Common myeloid progenitor, CD34-positive (primary cell): ENCODE measurements around the gene KCNMB2. TPM values are rescaled to one million over a fixed set of nuclear protein-coding genes. Genes with fewer than 3 reads are reported as not detected.

Experiments used
- CTCF ChIA-PET: fragments of 350-600 bp; sonication (Branson Sonifier 250); formaldehyde crosslinking; loops from one replicate; lab custom pipeline; 2021; ENCODE audit warnings: antibody characterized with exemption; lab: Charles Lee
- POLR2A ChIA-PET: fragments of 350-600 bp; sonication (Branson Sonifier 250); formaldehyde crosslinking; loops from one replicate; lab custom pipeline; 2021; ENCODE audit warnings: antibody characterized with exemption; lab: Charles Lee
- DNase-seq, 3 donors: peaks; one replicate each; pipeline versions ENCODE4 v3.0.0 to v3.0.0-alpha.2; 2013
- H3K27ac ChIP-seq, 2 experiments: 1 replicate in 1 of 2; 2 replicates in 1 of 2; pipeline ENCODE4 v1.7.0; 2013; ENCODE audit warnings: inconsistent platforms in 2 of 2, low read length in 2 of 2, mild to moderate bottlenecking in 2 of 2, low read depth in 1 of 2, moderate library complexity in 1 of 2; ENCODE audit not compliant: severe bottlenecking in 2 of 2, insufficient read depth in 1 of 2, poor library complexity in 1 of 2
- H3K27me3 ChIP-seq, 5 experiments: replicated peaks in 2 of 5; 1 replicate in 3 of 5; 2 replicates in 2 of 5; pipeline versions ENCODE4 v1.6.1 to v1.7.0; 2013; ENCODE audit warnings: low read length in 4 of 5, mild to moderate bottlenecking in 2 of 5, moderate library complexity in 2 of 5, inconsistent platforms in 1 of 5; ENCODE audit not compliant: insufficient read depth in 5 of 5, control insufficient read depth in 4 of 5
- H3K36me3 ChIP-seq, 4 experiments: 1 replicate in 2 of 4; 2 replicates in 2 of 4; pipeline versions ENCODE4 v1.6.1 to v1.7.0; 2013; ENCODE audit warnings: low read length in 3 of 4, control low read depth in 1 of 4, mild to moderate bottlenecking in 1 of 4; ENCODE audit not compliant: control insufficient read depth in 4 of 4, insufficient read depth in 4 of 4
- H3K4me1 ChIP-seq, 4 experiments: 1 replicate in 3 of 4; 2 replicates in 1 of 4; pipeline versions ENCODE4 v1.6.1 to v1.7.1; 2013; ENCODE audit warnings: low read length in 3 of 4, mild to moderate bottlenecking in 3 of 4, control low read depth in 1 of 4, inconsistent platforms in 1 of 4, moderate library complexity in 1 of 4; ENCODE audit not compliant: control insufficient read depth in 4 of 4, insufficient read depth in 4 of 4; ENCODE audit errors: control extremely low read depth in 1 of 4
- H3K4me3 ChIP-seq, 7 experiments: 1 replicate in 4 of 7; 2 replicates in 3 of 7; pipeline versions ENCODE4 v1.5.1 to v1.7.0; 2013; ENCODE audit warnings: mild to moderate bottlenecking in 7 of 7, low read length in 6 of 7, moderate library complexity in 6 of 7, inconsistent platforms in 2 of 7, low read depth in 2 of 7, control low read depth in 1 of 7; ENCODE audit not compliant: insufficient read depth in 4 of 7, control insufficient read depth in 1 of 7; ENCODE audit errors: extremely low read depth in 1 of 7
- H3K9me3 ChIP-seq, 5 experiments: 1 replicate in 4 of 5; 2 replicates in 1 of 5; pipeline versions ENCODE4 v1.6.1 to v1.7.1; 2013; ENCODE audit warnings: low read length in 4 of 5, mild to moderate bottlenecking in 2 of 5, inconsistent platforms in 1 of 5, low read depth in 1 of 5, moderate library complexity in 1 of 5; ENCODE audit not compliant: control insufficient read depth in 4 of 5, insufficient read depth in 2 of 5; ENCODE audit errors: control extremely low read depth in 1 of 5
- WGBS: methylation state at CpG from one replicate; pipeline ENCODE4 v1.1.5; 2013; ENCODE audit not compliant: insufficient coverage; 5-methylcytosine and 5-hydroxymethylcytosine counted together
- polyA plus RNA-seq: library from polyadenylated mRNA; unstranded; fragments of 120-200 nt; gene quantifications from one replicate; pipeline ENCODE4 v1.2.1, GENCODE V29; 2013

Gene KCNMB2
- not detected for polyA plus RNA-seq

DNA sequence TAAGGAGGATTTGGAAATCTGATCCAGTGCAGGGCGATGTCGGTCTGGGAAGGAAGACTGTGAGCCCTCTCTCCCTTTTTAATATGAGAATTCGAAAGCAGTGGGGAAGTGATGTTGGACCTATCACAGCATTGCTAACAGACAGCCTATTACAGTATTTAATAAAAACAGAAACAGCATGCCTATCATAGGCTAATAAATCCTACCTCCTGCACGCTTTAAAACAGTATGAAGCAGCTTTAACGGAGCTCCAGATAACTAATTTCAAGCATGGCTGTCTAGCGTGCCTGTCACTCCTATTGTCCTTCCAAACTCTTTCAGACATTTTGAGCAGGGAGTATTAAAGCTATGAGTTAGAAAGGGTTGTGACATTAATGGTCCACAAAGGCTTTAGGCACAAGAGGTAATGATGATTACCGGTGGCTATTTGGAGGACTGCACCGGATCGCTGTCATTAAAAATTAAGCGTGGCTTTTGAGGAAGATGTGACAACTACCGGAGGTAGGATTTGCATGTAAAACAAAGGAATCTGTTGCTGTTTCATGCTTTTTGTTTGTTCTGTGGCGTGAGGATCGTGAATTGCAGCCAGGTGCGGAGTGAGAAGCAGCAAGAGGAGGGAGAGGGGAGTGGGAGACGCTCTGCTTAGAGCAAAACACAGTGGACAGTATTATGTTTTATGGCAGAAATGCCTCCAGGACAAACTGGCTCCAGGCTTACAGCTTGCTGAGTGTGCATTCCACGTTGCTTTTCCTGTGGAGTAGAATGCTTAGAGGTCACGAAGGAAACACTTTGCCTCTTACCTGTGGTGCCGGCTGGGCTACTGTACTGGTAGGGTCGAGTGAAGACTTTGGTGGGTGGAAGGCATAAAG is at the start of gene KCNMB2:
Gene KCNMB2 (plus strand): TSS at position 226 of the 869 bp plus-strand sequence.
- Histone ChIP-seq H3K4me1 (peaks cover 0 to 3% (median 0%) of the 10 kb centered on the region in 4 experiments), H3K4me3 (peak within 1 kb of the TSS in 6 of 7 experiments; percentile 6 to 72 (median 48)), H3K27ac (no peak within 1 kb of the TSS), H3K9me3 (no peaks in the 10 kb centered on the region), H3K27me3 (peaks cover 0 to 15% (median 3%) of the 10 kb centered on the region in 5 experiments), H3K36me3 (no peaks in the 10 kb centered on the region)
- CTCF ChIA-PET, result no interaction called here
- DNase-seq, result peak; percentile 2 to 35 (median 25)
- POLR2A ChIA-PET, result no interaction called here
- WGBS, result 16% methylated on average over 14 of the region's 19 CpGs

DNA sequence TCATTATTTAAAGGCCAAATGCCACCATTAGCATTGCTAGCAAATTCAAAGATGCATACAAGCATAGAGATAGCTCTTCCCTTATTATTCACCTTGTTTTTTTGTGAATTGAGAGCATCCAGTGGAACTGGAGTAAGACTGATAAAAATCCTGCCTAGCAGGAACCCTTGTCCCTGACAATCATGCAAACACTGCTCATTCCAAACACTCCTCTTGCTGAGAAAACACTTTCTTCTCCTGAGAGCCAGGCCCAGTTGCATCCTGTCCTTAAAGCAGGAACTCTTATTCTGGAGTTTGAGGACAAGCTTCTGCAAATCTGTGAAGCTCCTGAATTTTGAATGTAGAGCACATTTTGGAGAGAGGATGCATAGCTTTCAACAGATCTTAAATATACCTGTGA is 49.3 kb upstream of the KCNMB2 start:
- H3K4me3 ChIP-seq, result no peak overlapping the region
- ChIA-PET POLR2A (no interaction called here), CTCF (no interaction called here)
- DNase-seq, result no peak
- no peaks in the 10 kb centered on the region for H3K36me3 ChIP-seq
- H3K9me3 ChIP-seq, result no peaks in the 10 kb centered on the region
- no peaks in the 10 kb centered on the region for H3K27me3 ChIP-seq
- no peaks in the 10 kb centered on the region for H3K4me1 ChIP-seq
- no peak overlapping the region for H3K27ac ChIP-seq

DNA sequence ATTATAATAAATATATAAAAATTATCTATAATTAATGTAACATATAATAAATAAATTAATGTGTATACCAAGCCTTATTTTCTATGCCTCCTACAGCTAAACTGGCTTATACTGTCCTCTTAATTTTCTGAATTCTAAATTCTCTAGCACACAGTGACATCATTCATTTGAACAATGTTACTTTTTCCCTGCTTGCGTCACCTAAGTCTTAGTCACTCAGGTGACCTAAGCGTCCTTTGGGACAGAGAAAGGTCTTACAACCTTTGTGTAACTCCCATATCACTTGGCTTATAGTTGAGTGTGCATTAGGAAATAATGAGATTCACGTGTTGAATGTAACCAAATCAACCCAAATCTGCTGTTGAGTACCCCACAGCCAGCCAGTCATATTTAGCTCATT is 48.5 kb upstream of the KCNMB2 start:
- no peak overlapping the region for H3K4me3 ChIP-seq
- H3K9me3 ChIP-seq, result no peaks in the 10 kb centered on the region
- no peaks in the 10 kb centered on the region for H3K27me3 ChIP-seq
- H3K27ac ChIP-seq, result no peak overlapping the region
- WGBS, result 100% methylated on average over 2 of the region's 3 CpGs
- ChIA-PET CTCF (no interaction called here), POLR2A (no interaction called here)
- DNase-seq, result no peak
- H3K4me1 ChIP-seq, result no peaks in the 10 kb centered on the region
- no peaks in the 10 kb centered on the region for H3K36me3 ChIP-seq

DNA sequence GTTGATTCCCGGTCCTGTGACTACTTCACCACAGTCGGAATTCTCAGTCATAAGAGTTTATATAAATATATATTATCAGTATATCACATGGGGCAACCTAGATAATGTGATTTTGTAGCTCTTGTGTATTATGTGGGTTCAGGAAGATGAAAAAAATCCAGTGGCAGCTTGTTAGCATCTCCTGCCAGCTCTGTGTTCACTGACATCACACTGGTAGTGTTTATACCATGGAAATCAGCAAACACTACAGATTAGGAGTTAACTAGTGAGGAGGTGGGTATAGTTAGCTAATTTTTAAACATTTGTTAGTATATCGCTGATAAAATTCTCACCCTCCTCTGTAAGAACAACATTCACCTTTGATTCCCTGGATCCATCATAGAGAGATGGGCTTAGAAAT is 44.5 kb upstream of the KCNMB2 start:
- ChIA-PET POLR2A (no interaction called here), CTCF (interaction anchor here (1.4 kb wide), 1 partner anchor 11 kb away, joined by 4 read pairs; no protein-coding TSS in a partner anchor)
- no peaks in the 10 kb centered on the region for H3K27me3 ChIP-seq
- H3K9me3 ChIP-seq, result peaks cover 0 to 3% (median 0%) of the 10 kb centered on the region in 5 experiments
- H3K4me3 ChIP-seq, result no peak overlapping the region
- H3K27ac ChIP-seq, result no peak overlapping the region
- no peaks in the 10 kb centered on the region for H3K36me3 ChIP-seq
- WGBS, result no CpG with 5 or more reads among the region's 3 CpGs
- no peak for DNase-seq
- no peaks in the 10 kb centered on the region for H3K4me1 ChIP-seq

DNA sequence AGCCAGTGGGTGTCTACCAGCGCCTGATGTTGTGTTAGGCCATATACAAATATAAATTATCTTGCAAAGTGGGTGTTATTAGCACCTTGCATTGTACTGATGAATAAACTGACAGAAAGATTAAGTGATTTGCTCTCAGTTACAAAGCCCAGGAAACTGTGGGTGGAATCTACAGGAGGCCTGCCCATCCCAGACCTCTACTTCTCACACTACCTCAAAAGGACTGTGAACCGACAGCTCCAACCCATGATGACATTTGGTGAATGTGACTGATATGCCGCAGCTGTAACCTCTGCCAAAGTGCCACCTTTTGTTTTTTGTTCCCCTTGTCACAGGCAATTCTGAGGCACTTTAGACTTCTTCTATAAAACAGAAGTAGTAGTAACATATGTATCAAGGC is 43.7 kb upstream of the KCNMB2 start:
- Histone ChIP-seq H3K27ac (no peak overlapping the region), H3K36me3 (no peaks in the 10 kb centered on the region), H3K4me1 (no peaks in the 10 kb centered on the region), H3K27me3 (no peaks in the 10 kb centered on the region), H3K9me3 (peaks cover 0 to 3% (median 0%) of the 10 kb centered on the region in 5 experiments), H3K4me3 (no peak overlapping the region)
- no CpG with 5 or more reads among the region's 3 CpGs for WGBS
- ChIA-PET POLR2A (no interaction called here), CTCF (no interaction called here)
- DNase-seq, result no peak

DNA sequence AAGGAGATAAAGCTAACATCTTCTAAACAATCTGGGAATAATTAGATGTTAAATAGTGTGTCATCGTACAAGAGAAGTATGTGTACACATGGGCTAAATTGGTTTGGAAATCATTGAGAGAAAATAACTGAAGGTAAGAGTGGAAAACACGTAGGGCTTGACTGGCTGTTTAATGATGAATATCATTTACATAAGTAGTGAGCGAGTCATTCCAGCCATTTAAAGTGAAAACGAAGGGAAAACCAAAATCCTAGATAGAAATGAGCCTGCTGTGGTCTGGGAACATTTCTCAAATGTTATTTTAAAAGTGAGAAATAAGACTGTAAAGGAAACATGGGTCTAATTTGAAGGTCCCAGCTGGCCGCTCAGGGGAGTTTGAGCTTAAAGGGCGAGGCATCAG is 41.9 kb upstream of the KCNMB2 start:
- H3K9me3 ChIP-seq, result peaks cover 0 to 3% (median 0%) of the 10 kb centered on the region in 5 experiments
- no peak for DNase-seq
- H3K36me3 ChIP-seq, result no peaks in the 10 kb centered on the region
- CTCF ChIA-PET, result no interaction called here
- POLR2A ChIA-PET, result no interaction called here
- 80% methylated on average over 5 of the region's 6 CpGs for WGBS
- H3K27ac ChIP-seq, result no peak overlapping the region
- no peaks in the 10 kb centered on the region for H3K27me3 ChIP-seq
- no peaks in the 10 kb centered on the region for H3K4me1 ChIP-seq
- H3K4me3 ChIP-seq, result no peak overlapping the region

DNA sequence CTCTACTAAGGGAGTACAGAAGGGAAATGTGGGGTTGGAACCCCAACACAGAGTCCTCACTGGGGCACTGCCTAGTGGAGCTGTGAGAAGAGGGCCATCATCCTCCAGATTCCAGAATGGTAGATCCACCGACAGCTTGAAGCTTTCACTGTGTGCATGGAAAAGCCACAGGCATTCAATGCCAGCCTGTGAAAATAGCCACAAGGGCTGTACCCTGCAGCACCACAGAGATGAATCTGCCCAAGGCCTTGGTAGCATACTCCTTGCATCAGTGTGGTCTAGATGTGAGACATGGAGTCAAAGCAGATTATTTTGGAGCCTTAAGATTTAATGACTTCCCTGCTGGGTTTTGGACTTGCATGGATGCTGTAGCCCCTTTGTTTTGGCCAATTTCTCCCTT is 39.3 kb upstream of the KCNMB2 start:
- DNase-seq, result no peak
- Histone ChIP-seq H3K4me3 (no peak overlapping the region), H3K9me3 (peaks cover 0 to 3% (median 0%) of the 10 kb centered on the region in 5 experiments), H3K36me3 (no peaks in the 10 kb centered on the region), H3K4me1 (no peaks in the 10 kb centered on the region), H3K27ac (no peak overlapping the region), H3K27me3 (no peaks in the 10 kb centered on the region)
- ChIA-PET POLR2A (no interaction called here), CTCF (no interaction called here)
- WGBS, result 100% methylated on average over 1 of the region's 1 CpG
